RWPE1 (cell line): ENCODE measurements around the gene SGCA.

Experiments used
- CTCF ChIA-PET: fragments of 350-600 bp; sonication (Branson Sonifier 250); formaldehyde crosslinking; extraction: SDS; loops from one replicate; lab custom pipeline; 2021; lab: Yijun Ruan, JAX
- POLR2A ChIA-PET: fragments of 400-600 bp; formaldehyde crosslinking; extraction: SDS; loops from one replicate; lab custom pipeline; 2020; ENCODE audit warnings: antibody characterized with exemption; ENCODE audit not compliant: low non-redundant PET; lab: Yijun Ruan, JAX
- DNase-seq: peaks from one replicate; pipeline ENCODE4 v3.0.0; 2012; ENCODE audit warnings: low spot score
- H3K27ac ChIP-seq: fragments of 450-650 bp; 2 replicates; pipeline ENCODE4 v1.5.1; 2017
- TF ChIP-seq, protein P1 (sequence below): fragments of 450-650 bp; conservative IDR thresholded peaks from 2 replicates; pipeline ENCODE4 v1.5.1; 2017; ENCODE audit warnings: low read depth, mild to moderate bottlenecking

The SGCA gene

DNA sequence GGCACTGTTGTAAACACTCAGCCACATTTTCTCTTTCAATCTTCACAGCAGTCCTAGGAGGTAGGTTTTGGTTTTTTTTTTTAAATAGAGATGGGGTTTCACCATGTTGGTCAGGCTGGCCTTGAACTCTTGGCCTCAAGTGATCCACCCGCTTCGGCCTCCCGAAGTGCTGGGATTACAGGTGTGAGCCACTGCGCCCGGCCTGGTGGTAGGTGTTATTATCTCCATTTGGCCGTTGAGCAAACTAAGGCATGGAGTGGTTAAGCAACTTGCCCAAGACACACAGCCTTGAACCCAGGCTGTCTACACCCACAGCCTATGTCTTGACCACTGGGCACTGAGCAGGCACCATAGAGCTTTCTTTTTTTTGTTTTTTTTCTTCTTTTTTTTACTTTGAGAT is 8.6 kb downstream of the SGCA start:
- H3K27ac ChIP-seq: peak overlapping the region; percentile 99
- DNase-seq: no peak
- POLR2A ChIA-PET: no interaction called here
- CTCF ChIA-PET: interaction anchor here (1.5 kb wide), 1 partner anchor 13 kb away, joined by 3 read pairs; no protein-coding TSS in a partner anchor
- TF ChIP-seq, protein P1, sequence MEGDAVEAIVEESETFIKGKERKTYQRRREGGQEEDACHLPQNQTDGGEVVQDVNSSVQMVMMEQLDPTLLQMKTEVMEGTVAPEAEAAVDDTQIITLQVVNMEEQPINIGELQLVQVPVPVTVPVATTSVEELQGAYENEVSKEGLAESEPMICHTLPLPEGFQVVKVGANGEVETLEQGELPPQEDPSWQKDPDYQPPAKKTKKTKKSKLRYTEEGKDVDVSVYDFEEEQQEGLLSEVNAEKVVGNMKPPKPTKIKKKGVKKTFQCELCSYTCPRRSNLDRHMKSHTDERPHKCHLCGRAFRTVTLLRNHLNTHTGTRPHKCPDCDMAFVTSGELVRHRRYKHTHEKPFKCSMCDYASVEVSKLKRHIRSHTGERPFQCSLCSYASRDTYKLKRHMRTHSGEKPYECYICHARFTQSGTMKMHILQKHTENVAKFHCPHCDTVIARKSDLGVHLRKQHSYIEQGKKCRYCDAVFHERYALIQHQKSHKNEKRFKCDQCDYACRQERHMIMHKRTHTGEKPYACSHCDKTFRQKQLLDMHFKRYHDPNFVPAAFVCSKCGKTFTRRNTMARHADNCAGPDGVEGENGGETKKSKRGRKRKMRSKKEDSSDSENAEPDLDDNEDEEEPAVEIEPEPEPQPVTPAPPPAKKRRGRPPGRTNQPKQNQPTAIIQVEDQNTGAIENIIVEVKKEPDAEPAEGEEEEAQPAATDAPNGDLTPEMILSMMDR: no peak

DNA sequence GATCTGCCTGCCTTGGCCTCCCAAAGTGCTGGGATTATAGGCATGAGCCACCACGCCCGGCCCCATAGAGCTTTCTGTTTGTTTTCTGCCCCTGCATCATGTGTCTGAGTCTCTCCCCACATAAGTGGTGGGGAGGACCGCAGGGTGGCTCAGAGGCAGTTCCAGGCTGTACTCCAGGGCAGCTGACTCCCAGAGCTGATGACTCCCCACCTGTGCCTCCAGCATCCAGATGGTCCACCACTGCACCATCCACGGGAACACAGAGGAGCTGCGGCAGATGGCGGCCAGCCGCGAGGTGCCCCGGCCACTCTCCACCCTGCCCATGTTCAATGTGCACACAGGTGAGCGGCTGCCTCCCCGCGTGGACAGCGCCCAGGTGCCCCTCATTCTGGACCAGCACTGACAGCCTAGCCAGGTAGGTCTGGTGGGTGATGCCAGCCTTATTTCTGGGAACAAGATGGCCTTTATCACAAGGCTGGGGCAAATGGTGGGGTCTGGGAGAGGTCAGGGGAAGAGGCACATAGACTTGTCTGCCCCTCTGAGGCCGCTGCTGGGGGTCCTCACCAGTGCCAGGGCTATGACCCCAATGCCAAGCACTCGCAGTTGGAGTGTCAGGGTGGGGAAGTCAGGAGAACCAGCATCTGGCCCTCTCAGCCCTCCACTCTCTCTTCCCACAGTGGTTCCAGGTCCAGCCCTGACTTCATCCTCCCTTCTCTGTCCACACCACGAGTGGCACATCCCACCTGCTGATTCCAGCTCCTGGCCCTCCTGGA is 9.4 kb downstream of the SGCA start:
- peak overlapping the region; percentile 99 for H3K27ac ChIP-seq
- TF ChIP-seq, protein P1: no peak
- no peak for DNase-seq
- CTCF ChIA-PET: interaction anchor here (1.5 kb wide), 1 partner anchor 14 kb away, joined by 3 read pairs; no protein-coding TSS in a partner anchor
- POLR2A ChIA-PET: no interaction called here

- POLR2A ChIA-PET: no interaction called here
- DNase-seq: no peak
Measured at GRCh38 chr17:50176559-50177357, 11.0 kb downstream of the SGCA start.

DNA sequence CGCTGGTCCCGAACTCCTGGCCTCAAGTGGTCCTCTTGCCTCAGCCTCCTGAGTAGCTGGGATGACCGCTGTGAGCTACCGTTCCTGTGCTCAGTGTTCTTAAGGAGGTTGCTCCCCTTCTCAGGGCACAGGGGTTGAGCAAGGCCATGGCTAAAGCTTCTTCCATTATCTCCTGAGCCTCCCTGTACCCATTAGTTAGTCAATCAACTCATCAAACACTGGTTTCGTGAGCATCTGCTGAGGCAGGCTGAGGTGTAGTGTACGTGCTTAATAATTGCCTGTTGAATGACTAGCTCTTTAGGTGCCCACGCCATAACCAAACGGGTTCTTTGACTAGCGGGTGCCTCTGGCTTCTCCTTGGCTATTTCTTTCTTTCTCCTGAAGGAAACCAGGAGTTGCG is 11.7 kb downstream of the SGCA start:
- TF ChIP-seq, protein P1: no peak
- ChIA-PET CTCF (interaction anchor here (0.6 to 2.8 kb wide), 9 partner anchors 8 to 40 kb away, joined by 3 to 13 read pairs (median 6); partner anchors contain the start of gene SGCA), POLR2A (no interaction called here)
- no peak for DNase-seq
- H3K27ac ChIP-seq: peak overlapping the region; percentile 99

More at GRCh38 chr17:50176559-50177357, 11.0 kb downstream of the SGCA start:
- H3K27ac ChIP-seq: peak overlapping the region; percentile 99
- TF ChIP-seq, protein P1: no peak
- CTCF ChIA-PET: interaction anchor here (0.6 to 2.8 kb wide), 4 partner anchors 11 to 36 kb away, joined by 3 to 8 read pairs (median 6); partner anchors contain the start of gene SGCA

DNA sequence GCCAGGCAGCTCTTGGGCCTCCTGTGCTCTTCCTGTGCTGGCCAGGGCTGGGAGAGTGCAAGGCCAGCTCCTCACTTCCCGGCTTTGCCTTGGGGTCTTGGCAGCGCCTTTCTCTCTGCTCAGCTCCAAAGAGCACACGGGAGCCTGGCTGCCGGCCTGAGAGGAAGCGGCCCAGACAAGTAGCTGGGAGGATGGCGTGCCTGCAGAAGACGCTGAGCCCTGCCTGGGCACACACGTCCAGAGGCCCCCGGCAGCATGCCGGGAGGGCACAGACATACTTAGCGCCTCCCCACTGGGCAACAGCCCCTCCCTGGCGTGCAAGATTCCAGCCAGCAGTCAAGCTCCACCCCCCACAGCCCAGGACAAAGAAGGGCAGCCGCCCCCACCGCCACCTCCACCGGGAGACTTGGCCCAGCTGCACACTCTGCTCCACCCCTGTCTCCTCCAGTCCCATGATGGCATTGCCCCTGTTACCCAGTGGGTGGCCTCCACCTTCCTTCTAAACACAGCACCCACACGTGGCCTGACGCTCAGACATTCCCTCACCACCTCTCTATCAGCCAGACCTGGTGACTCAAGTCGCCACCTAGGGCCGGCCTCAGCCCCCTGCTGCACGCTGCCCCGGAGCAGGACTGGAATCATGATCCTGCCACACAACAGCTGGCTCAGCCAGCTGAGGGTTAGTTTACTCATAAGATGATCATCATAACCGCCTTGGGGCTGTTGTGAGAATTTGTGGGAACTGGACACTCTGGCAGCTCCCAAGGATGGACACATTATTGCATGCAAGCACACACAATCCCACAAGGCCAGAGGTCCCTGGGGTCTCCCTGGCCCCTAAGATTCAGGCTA is 12.4 kb downstream of the SGCA start:
- H3K27ac ChIP-seq: peak overlapping the region; percentile 99
- ChIA-PET POLR2A (interaction anchor here (1.2 kb wide), 1 partner anchor 18 kb away, joined by 3 read pairs; no protein-coding TSS in a partner anchor), CTCF (interaction anchor here (0.6 to 2.8 kb wide), 14 partner anchors 9 to 372 kb away, joined by 3 to 13 read pairs (median 6); partner anchors contain the start of genes ITGA3 and SGCA)
- TF ChIP-seq, protein P1: peak; percentile 87
- DNase-seq: peak; percentile 94
